ENCODE data around the gene ESD.
"Not testable (repeated sequence)": the region's sequence is repeated elsewhere in the genome, so short reads cannot be mapped to it uniquely, and the experiment has no call there.

DNA sequence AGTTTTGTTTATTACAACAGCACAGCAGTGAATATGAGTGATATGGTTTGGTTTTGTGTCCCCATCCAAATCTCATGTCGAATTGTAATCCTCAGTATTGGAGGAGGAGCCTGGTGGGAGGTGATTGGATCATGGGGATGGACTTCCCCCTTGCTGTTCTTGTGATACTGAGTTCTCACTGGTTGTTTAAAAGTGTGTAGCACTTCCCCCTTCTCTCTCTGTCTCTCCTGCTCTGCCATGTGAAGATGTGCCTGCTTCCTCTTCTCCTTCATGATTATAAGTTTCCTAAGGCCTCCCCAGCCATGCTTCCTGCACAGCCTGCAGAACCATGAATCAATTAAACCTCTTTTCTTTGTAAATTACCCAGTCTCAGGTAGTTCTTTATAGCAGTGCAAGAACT lies 8.0 kb upstream of the ESD start:
- TF ChIP-seq REST (tag by site-specific recombination; IDR thresholded peaks at IDR 0.05); ZBTB1 (tag by site-specific recombination; IDR thresholded peaks at IDR 0.05); ZNF776 (tag by site-specific recombination; IDR thresholded peaks at IDR 0.05; ENCODE audit: borderline replicate concordance); ZNF398 (tag by site-specific recombination; IDR thresholded peaks at IDR 0.05); EGR2 (tag by site-specific recombination; IDR thresholded peaks at IDR 0.05; ENCODE audit: low read depth); PRDM2 (tag by site-specific recombination; IDR thresholded peaks at IDR 0.05; ENCODE audit: borderline replicate concordance); ZNF221 (tag by site-specific recombination; IDR thresholded peaks at IDR 0.05; ENCODE audit: borderline replicate concordance): not testable (repeated sequence)
- TF ChIP-seq, protein P1, sequence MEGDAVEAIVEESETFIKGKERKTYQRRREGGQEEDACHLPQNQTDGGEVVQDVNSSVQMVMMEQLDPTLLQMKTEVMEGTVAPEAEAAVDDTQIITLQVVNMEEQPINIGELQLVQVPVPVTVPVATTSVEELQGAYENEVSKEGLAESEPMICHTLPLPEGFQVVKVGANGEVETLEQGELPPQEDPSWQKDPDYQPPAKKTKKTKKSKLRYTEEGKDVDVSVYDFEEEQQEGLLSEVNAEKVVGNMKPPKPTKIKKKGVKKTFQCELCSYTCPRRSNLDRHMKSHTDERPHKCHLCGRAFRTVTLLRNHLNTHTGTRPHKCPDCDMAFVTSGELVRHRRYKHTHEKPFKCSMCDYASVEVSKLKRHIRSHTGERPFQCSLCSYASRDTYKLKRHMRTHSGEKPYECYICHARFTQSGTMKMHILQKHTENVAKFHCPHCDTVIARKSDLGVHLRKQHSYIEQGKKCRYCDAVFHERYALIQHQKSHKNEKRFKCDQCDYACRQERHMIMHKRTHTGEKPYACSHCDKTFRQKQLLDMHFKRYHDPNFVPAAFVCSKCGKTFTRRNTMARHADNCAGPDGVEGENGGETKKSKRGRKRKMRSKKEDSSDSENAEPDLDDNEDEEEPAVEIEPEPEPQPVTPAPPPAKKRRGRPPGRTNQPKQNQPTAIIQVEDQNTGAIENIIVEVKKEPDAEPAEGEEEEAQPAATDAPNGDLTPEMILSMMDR (tag by site-specific recombination; IDR thresholded peaks at IDR 0.05): not testable (repeated sequence)

Measured in HEK293 (cell line).